Colonic mucosa (tissue), 4 donors: ENCODE measurements around the gene COX18. TPM values are rescaled to one million over a fixed set of nuclear protein-coding genes. Genes with fewer than 3 reads are reported as not detected.

Experiments used
- DNase-seq: peaks from one replicate; pipeline ENCODE4 v3.0.0-alpha.2; 2020
- H3K27ac ChIP-seq: fragments of 200-600 bp; one replicate; pipeline ENCODE4 v1.8.0; 2021
- H3K27me3 ChIP-seq: fragments of 200-600 bp; one replicate; pipeline ENCODE4 v1.8.0; 2021
- H3K36me3 ChIP-seq: fragments of 200-600 bp; one replicate; pipeline ENCODE4 v1.8.0; 2021
- H3K4me1 ChIP-seq: fragments of 200-600 bp; one replicate; pipeline ENCODE4 v1.8.0; 2021; ENCODE audit warnings: mild to moderate bottlenecking
- H3K4me3 ChIP-seq: fragments of 200-600 bp; one replicate; pipeline ENCODE4 v1.8.0; 2021
- H3K9ac ChIP-seq, 2 donors: one replicate each; pipeline ENCODE4 v1.7.0; 2013; ENCODE audit warnings: control low read depth in 2 of 2, low read depth in 2 of 2, low read length in 2 of 2
- H3K9me3 ChIP-seq: fragments of 200-600 bp; one replicate; pipeline ENCODE4 v1.8.0; 2021
- CTCF ChIP-seq: fragments of 200-600 bp; IDR thresholded peaks from one replicate; pipeline ENCODE4 v1.8.0; 2022; ENCODE audit warnings: antibody characterized with exemption, mild to moderate bottlenecking
- intact Hi-C: fragments of 100-400 bp; cut with DNase I; formaldehyde crosslinking; loops from one replicate; pipeline ENCODE4 v1.14.1; 2022
- total RNA-seq, 2 donors: library from RNA; stranded (reverse); fragmentation: NEBNext Ultra II Directional in 1 of 2; extraction: Animal tissue kit (Norgen Biotek cat#: 25700) in 1 of 2; gene quantifications; one replicate each; pipeline ENCODE4 v1.2.1, GENCODE V29; 2021
- donor health status: healthy.
- donor health status: DM: no; HTN: no; CAD: no.
- donor health status: DM: no; HTN: no; CAD: no.

Gene COX18
- total RNA-seq, 2 donors from 2014 or later: 19.5 to 19.6 TPM

DNA sequence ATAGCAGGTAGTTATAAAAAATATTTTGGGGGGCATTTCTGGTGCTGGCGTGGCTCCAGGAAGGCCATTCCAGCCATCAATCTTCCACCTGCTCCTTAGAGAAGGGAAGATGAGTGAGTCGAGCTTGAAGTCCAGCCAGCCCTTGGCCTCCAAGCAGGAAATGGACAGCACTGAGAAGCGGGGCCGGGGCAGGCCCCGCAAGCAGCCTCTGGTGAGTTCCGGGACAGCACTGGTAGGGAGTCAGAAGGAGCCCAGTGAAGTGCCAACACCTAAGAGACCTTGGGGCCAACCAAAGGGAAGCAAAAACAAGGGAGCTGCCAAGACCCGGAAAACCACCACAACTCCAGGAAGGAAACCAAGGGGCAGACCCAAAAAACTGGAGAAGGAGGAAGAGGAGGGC, 29.2 kb upstream of the COX18 start:
- Histone ChIP-seq H3K36me3 (peaks cover 7% of the 10 kb centered on the region), H3K27ac (no peak overlapping the region), H3K4me1 (no peaks in the 10 kb centered on the region), H3K9me3 (no peaks in the 10 kb centered on the region), H3K4me3 (no peak overlapping the region), H3K9ac (no peak overlapping the region), H3K27me3 (no peaks in the 10 kb centered on the region)
- no peak for DNase-seq
- no peak for TF ChIP-seq CTCF
- intact Hi-C loops: no loop called here

DNA sequence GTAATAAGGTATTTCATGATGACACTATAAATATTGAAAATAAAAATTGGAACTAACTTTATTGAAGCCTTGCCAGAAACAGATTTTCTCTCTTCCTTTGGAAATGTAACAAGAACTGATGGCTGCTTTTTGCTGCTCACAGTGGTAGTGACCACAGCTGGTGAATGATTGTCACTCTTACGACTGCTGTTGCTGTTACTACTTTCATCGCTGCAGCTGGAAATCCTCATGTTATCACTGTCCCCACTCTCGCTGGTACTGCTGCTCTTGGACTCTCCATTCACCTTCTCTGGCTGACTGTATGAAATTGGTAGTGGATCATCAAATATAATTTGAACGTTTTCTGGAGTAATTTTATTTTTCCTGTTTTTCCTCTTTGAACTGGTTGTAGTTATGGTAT, 28.5 kb upstream of the COX18 start:
- H3K9ac ChIP-seq: no peak overlapping the region
- no peaks in the 10 kb centered on the region for H3K9me3 ChIP-seq
- no peaks in the 10 kb centered on the region for H3K4me1 ChIP-seq
- no peak overlapping the region for H3K4me3 ChIP-seq
- peaks cover 7% of the 10 kb centered on the region for H3K36me3 ChIP-seq
- DNase-seq: no peak
- no peak overlapping the region for H3K27ac ChIP-seq
- TF ChIP-seq CTCF: no peak
- intact Hi-C loops: no loop called here
- no peaks in the 10 kb centered on the region for H3K27me3 ChIP-seq

- Histone ChIP-seq H3K27me3 (no peaks in the 10 kb centered on the region), H3K9me3 (no peaks in the 10 kb centered on the region), H3K9ac (no peak overlapping the region), H3K36me3 (peaks cover 11% of the 10 kb centered on the region), H3K4me3 (no peak overlapping the region), H3K27ac (no peak overlapping the region), H3K4me1 (no peaks in the 10 kb centered on the region)
- intact Hi-C loops: no loop called here
- no peak for TF ChIP-seq CTCF
- no peak for DNase-seq
Observed at GRCh38 chr4:73092868-73093267, 23.4 kb upstream of the COX18 start.

DNA sequence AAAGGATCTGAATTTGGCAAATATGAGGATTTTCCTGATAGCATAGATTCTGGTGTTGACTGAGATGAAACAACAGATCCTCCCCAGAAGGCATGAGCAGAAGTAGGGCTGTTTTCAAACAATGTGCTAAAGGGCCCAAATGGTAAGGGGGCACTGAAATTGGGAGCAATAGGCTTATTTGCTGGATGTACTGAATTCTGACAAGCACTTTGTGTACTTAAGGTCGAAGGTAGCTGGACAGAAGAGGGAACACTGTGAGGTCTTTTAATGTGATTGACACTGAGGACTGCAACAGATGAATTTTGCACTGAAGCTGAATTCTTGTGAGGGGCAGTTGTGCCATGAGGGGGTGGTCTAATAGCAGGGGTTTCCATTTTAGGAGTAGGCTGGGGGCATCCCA, 21.2 kb upstream of the COX18 start:
- H3K4me1 ChIP-seq: no peaks in the 10 kb centered on the region

GRCh38 chr4:73087871-73088270, 18.4 kb upstream of the COX18 start:
- Histone ChIP-seq H3K9me3 (no peaks in the 10 kb centered on the region), H3K4me3 (no peak overlapping the region), H3K27me3 (no peaks in the 10 kb centered on the region), H3K9ac (no peak overlapping the region), H3K4me1 (no peaks in the 10 kb centered on the region), H3K27ac (no peak overlapping the region), H3K36me3 (peaks cover 4% of the 10 kb centered on the region)
- intact Hi-C loops: no loop called here
- no peak for TF ChIP-seq CTCF
- no peak for DNase-seq

More for the DNA sequence above, 21.2 kb upstream of the COX18 start:
- no peak for DNase-seq
- Histone ChIP-seq H3K36me3 (peaks cover 4% of the 10 kb centered on the region), H3K9me3 (no peaks in the 10 kb centered on the region), H3K27me3 (no peaks in the 10 kb centered on the region), H3K27ac (no peak overlapping the region), H3K9ac (no peak overlapping the region), H3K4me3 (no peak overlapping the region)
- intact Hi-C loops: no loop called here
- no peak for TF ChIP-seq CTCF
